PC-9 (cell line): ENCODE data around the gene CEBPA.

Experiments
- CTCF ChIP-seq: fragments of 200-600 bp; sonication (generic); conservative IDR thresholded peaks from 2 replicates; pipeline ENCODE4 v1.6.1; 2017; ENCODE audit warnings: mixed run types, antibody characterized with exemption, mild to moderate bottlenecking, moderate library complexity
- EZH2 ChIP-seq: fragments of 200-600 bp; sonication (generic); IDR thresholded peaks from 2 replicates; pipeline ENCODE4 v1.8.0; 2017; ENCODE audit warnings: antibody characterized with exemption, low read depth

GRCh38 chr19:33309826-33310225 is 7.5 kb upstream of the CEBPA start:
- TF ChIP-seq CTCF, result no peak
- no peak for TF ChIP-seq EZH2
